ENCODE data around the gene PLOD1.

DNA sequence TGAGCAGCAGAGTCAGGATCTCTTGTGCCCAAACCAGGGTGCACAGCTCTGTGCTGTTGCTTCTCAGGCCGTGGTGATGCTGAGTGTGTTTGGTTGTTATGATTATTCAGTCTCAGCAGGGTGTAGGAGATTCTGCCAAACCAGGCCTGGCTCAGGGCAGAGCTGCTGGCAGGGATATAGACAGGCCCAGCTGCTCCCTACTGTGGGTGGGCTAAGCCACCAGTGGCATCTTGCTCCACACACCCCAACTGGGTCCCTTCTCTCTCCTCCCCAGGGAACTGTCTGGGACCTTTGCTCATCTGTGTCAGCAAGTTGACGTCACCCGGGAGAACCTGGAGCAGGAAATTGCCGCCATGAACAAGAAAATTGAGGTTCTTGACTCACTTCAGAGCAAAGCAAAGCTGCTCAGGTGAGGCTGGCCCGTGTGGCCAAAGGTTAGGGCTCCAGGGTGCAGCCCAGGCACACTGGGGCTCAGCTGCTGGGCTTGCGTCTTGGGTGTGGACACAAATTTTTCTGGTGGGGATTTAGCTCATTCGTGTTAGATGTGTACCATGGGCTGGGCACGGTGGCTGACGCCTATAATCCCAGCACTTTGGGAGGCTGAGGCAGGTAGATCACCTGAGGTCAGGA is 74.9 kb downstream of the PLOD1 start:
- TF ChIP-seq, protein P1, sequence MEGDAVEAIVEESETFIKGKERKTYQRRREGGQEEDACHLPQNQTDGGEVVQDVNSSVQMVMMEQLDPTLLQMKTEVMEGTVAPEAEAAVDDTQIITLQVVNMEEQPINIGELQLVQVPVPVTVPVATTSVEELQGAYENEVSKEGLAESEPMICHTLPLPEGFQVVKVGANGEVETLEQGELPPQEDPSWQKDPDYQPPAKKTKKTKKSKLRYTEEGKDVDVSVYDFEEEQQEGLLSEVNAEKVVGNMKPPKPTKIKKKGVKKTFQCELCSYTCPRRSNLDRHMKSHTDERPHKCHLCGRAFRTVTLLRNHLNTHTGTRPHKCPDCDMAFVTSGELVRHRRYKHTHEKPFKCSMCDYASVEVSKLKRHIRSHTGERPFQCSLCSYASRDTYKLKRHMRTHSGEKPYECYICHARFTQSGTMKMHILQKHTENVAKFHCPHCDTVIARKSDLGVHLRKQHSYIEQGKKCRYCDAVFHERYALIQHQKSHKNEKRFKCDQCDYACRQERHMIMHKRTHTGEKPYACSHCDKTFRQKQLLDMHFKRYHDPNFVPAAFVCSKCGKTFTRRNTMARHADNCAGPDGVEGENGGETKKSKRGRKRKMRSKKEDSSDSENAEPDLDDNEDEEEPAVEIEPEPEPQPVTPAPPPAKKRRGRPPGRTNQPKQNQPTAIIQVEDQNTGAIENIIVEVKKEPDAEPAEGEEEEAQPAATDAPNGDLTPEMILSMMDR (conservative IDR thresholded peaks at IDR 0.05 in 1 of 2, IDR thresholded peaks at IDR 0.05 in 1 of 2; ENCODE audit: low read depth in 1 of 2, low read length in 2 of 2) = no peak
- no peak for TF ChIP-seq EZH2 (IDR thresholded peaks at IDR 0.05; ENCODE audit: low read length, missing control alignments)
